Adrenal gland (tissue), 12 donors: ENCODE measurements around the gene ARHGAP10. TPM values are rescaled to one million over a fixed set of nuclear protein-coding genes. Genes with fewer than 3 reads are reported as not detected.
A peak's percentile ranks its signal among the peaks of the same experiment; 100 is the strongest.

Source experiments
- DNase-seq, 7 donors: peaks; one replicate each; pipeline ENCODE4 v3.0.0-alpha.2; 2019 to 2020
- H3K27ac ChIP-seq, 5 donors: fragments of 200-600 bp; sonication (generic) in 4 of 5; 1 replicate in 3 of 5; 2 replicates in 2 of 5; pipeline versions ENCODE4 v1.5.1 to v1.8.0; 2016 to 2020; ENCODE audit warnings: mild to moderate bottlenecking in 1 of 5
- H3K27me3 ChIP-seq: fragments of 200-600 bp; 2 replicates; pipeline ENCODE4 v1.8.0; 2021
- H3K36me3 ChIP-seq, 2 donors: fragments of 200-600 bp; replicated peaks in 1 of 2; 1 replicate in 1 of 2; 2 replicates in 1 of 2; pipeline versions ENCODE4 v1.5.1 to v1.8.0; 2018 to 2022
- H3K4me1 ChIP-seq, 2 donors: fragments of 200-600 bp; replicated peaks in 1 of 2; 1 replicate in 1 of 2; 2 replicates in 1 of 2; pipeline versions ENCODE4 v1.5.1 to v1.8.0; 2018 to 2021
- H3K4me3 ChIP-seq, 4 donors: fragments of 200-600 bp; sonication (generic) in 3 of 4; one replicate each; pipeline ENCODE4 v1.5.1; 2016 to 2018
- H3K9me3 ChIP-seq, 3 donors: fragments of 200-600 bp; sonication (generic) in 1 of 3; replicated peaks in 1 of 3; 1 replicate in 2 of 3; 2 replicates in 1 of 3; pipeline versions ENCODE4 v1.5.1 to v1.8.0; 2016 to 2021
- POLR2A ChIP-seq, 2 donors: fragments of 450-650 bp; IDR thresholded peaks; one replicate each; pipeline ENCODE4 v1.6.1; 2017; ENCODE audit warnings: antibody characterized with exemption in 2 of 2, mild to moderate bottlenecking in 2 of 2, moderate library complexity in 1 of 2
- WGBS, 4 donors: extraction: QIAGEN DNeasy Blood & Tissue Kit in 2 of 4; methylation state at CpG; one replicate each; pipeline versions ENCODE4 v1.1.5 to v1.1.7; 2013 to 2017; 5-methylcytosine and 5-hydroxymethylcytosine counted together
- intact Hi-C, 2 donors: fragments of 100-400 bp; cut with DNase I; formaldehyde crosslinking; loops; one replicate each; pipeline versions ENCODE4 v1.14.1 to v1.15.0; 2022 to 2023
- polyA plus RNA-seq, 3 donors: library from polyadenylated mRNA; stranded (reverse); fragments of 200-250 nt in 2 of 3; fragments of 350-450 nt in 1 of 3; fragmentation: Illumina TruSeq in 1 of 3; extraction: RNeasy Lipid Tissue Mini Kit (QIAGEN cat#74804) in 1 of 3; gene quantifications; one replicate each; pipeline ENCODE4 v1.2.3, GENCODE V29; 2013 to 2014
- total RNA-seq, 9 donors: library from RNA; depleted of rRNA in 4 of 9; stranded (reverse); fragments of >200 nt in 4 of 9; fragments of 120-200 nt in 1 of 9; fragmentation: NEBNext Ultra II Directional in 1 of 9; extraction: Animal tissue kit (Norgen Biotek cat#: 25700) in 1 of 9; gene quantifications; one replicate each; pipeline versions ENCODE4 v1.1.0 to v1.2.4, GENCODE V29; 2013 to 2023
- TF ChIP-seq, protein P1 (sequence below), 6 experiments: fragments of 450-650 bp in 4 of 6; fragments of 200-600 bp in 2 of 6; sonication (generic) in 1 of 6; IDR thresholded peaks; 1 replicate in 5 of 6; 2 replicates in 1 of 6; pipeline versions ENCODE4 v1.5.1 to v1.8.0; 2016 to 2021; ENCODE audit warnings: antibody characterized with exemption in 6 of 6, mild to moderate bottlenecking in 2 of 6, moderate library complexity in 1 of 6
- donor health status: healthy with polysubstance abuse.
- donor health status: Bipolar disorder and iron deficiency.
- donor health status: DM: yes; HTN: yes; CAD: no.
- donor health status: DM: no; HTN: no; CAD: no.
- donor health status: DM: no; HTN: no; CAD: no.
- donor health status: DM: yes; HTN: yes; CAD: no.

The ARHGAP10 gene
- total and polyA plus RNA-seq, 12 donors: 7.0 to 40.8 (median 22.1) TPM

DNA sequence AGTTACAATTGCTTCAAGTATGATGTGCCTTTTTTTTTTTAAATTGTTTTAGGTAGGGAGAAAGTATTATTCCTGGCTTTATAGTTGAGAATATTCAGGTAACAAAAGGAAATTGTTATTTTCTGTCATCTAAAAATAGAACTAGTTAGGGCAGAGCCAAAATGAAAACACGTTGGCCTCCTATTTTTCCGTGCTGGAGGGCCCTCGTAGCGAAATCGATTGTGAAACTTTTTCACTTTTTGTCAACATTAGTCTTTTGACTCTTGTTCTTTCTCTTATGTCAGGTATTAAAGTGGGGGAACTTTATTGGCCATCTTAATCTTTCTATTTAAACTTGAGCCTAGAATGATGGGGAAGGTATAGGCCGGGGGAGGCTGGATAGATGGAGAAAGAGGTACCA, 104.9 kb downstream of the ARHGAP10 start:
- no peak for DNase-seq
- TF ChIP-seq, protein P1, sequence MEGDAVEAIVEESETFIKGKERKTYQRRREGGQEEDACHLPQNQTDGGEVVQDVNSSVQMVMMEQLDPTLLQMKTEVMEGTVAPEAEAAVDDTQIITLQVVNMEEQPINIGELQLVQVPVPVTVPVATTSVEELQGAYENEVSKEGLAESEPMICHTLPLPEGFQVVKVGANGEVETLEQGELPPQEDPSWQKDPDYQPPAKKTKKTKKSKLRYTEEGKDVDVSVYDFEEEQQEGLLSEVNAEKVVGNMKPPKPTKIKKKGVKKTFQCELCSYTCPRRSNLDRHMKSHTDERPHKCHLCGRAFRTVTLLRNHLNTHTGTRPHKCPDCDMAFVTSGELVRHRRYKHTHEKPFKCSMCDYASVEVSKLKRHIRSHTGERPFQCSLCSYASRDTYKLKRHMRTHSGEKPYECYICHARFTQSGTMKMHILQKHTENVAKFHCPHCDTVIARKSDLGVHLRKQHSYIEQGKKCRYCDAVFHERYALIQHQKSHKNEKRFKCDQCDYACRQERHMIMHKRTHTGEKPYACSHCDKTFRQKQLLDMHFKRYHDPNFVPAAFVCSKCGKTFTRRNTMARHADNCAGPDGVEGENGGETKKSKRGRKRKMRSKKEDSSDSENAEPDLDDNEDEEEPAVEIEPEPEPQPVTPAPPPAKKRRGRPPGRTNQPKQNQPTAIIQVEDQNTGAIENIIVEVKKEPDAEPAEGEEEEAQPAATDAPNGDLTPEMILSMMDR (IDR thresholded peaks at IDR 0.05): no peak
- no peak for TF ChIP-seq POLR2A (IDR thresholded peaks at IDR 0.05)
- Histone ChIP-seq H3K4me3 (no peak overlapping the region), H3K27me3 (no peaks in the 10 kb centered on the region), H3K9me3 (no peaks in the 10 kb centered on the region), H3K36me3 (no peaks in the 10 kb centered on the region), H3K4me1 (peaks cover 4 to 10% of the 10 kb centered on the region in 2 donors), H3K27ac (no peak overlapping the region)
- 86 to 91% (median 88%) methylated on average over 6 of the region's 6 CpGs for WGBS, 4 donors
- intact Hi-C loops: no loop called here

GRCh38 chr4:147837435-147837834, 105.5 kb downstream of the ARHGAP10 start:
- no peaks in the 10 kb centered on the region for H3K36me3 ChIP-seq
- no peaks in the 10 kb centered on the region for H3K9me3 ChIP-seq
- 48 to 88% (median 64%) methylated on average over 1 of the region's 1 CpG for WGBS, 4 donors
- no peaks in the 10 kb centered on the region for H3K27me3 ChIP-seq
- H3K4me1 ChIP-seq: peaks cover 0 to 3% of the 10 kb centered on the region in 2 donors
- TF ChIP-seq, protein P1 (IDR thresholded peaks at IDR 0.05): peak in 5 of 6 experiments; percentile 14 to 44 (median 24)
- no peak for TF ChIP-seq POLR2A (IDR thresholded peaks at IDR 0.05)
- intact Hi-C loops: no loop called here
- DNase-seq: peak in 2 of 7 donors; percentile 33 to 42
- no peak overlapping the region for H3K27ac ChIP-seq
- no peak overlapping the region for H3K4me3 ChIP-seq

DNA sequence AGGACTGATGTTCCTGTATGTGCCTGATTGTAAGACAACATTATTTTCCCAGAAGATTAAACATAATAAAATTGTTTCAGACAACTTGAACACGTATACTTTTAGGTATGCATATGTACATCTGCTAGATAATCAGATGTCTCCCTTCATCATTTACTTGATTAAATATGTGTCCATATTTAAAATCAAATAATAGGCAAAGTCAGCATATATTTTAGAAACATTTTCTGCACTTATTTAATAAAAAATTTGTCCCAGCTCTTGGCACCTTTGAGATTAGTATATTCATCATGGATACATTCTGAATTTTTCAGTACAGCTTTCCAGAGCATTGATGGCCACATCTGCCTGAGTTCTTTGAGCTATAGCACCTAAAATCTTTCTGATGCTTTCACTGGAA, 106.0 kb downstream of the ARHGAP10 start:
- Histone ChIP-seq H3K27me3 (no peaks in the 10 kb centered on the region), H3K27ac (no peak overlapping the region), H3K36me3 (no peaks in the 10 kb centered on the region), H3K4me3 (no peak overlapping the region), H3K9me3 (no peaks in the 10 kb centered on the region), H3K4me1 (peaks cover 0 to 1% of the 10 kb centered on the region in 2 donors)
- intact Hi-C loops: no loop called here
- WGBS, 4 donors: 93 to 96% (median 94%) methylated on average over 1 of the region's 1 CpG
- TF ChIP-seq, protein P1 (IDR thresholded peaks at IDR 0.05): no peak
- no peak for TF ChIP-seq POLR2A (IDR thresholded peaks at IDR 0.05)
- no peak for DNase-seq

- intact Hi-C loops: no loop called here
- no peaks in the 10 kb centered on the region for H3K9me3 ChIP-seq
- no peak overlapping the region for H3K27ac ChIP-seq
- H3K4me3 ChIP-seq: no peak overlapping the region
- H3K36me3 ChIP-seq: no peaks in the 10 kb centered on the region
- WGBS, 4 donors: 67 to 85% (median 77%) methylated on average over 2 of the region's 2 CpGs
- DNase-seq: no peak
- TF ChIP-seq POLR2A (IDR thresholded peaks at IDR 0.05): no peak
- TF ChIP-seq, protein P1 (IDR thresholded peaks at IDR 0.05): no peak
- no peaks in the 10 kb centered on the region for H3K4me1 ChIP-seq
- no peaks in the 10 kb centered on the region for H3K27me3 ChIP-seq
Observed at GRCh38 chr4:147839200-147839599, 107.3 kb downstream of the ARHGAP10 start.
